Upper lobe of left lung (tissue), 6 donors: ENCODE results near the gene DUSP18. TPM values are rescaled to one million over a fixed set of nuclear protein-coding genes. Genes with fewer than 3 reads are reported as not detected.
A peak's percentile ranks its signal among the peaks of the same experiment; 100 is the strongest.

ENCODE experiments used
- ATAC-seq, 2 donors: fragments of 200-7000 bp; cut with Tn5 transposase; one replicate each; pipeline ENCODE4 v1.9.1; 2022; ENCODE audit warnings: mild to moderate bottlenecking in 2 of 2, moderate library complexity in 2 of 2; ENCODE audit not compliant: low FRiP score in 2 of 2
- DNase-seq, 2 donors: peaks; one replicate each; pipeline ENCODE4 v3.0.0-alpha.2; 2019 to 2020
- H3K27ac ChIP-seq, 4 donors: fragments of 200-600 bp; sonication (generic); one replicate each; pipeline ENCODE4 v1.5.1; 2016 to 2019
- H3K27me3 ChIP-seq, 4 donors: fragments of 200-600 bp; sonication (generic); one replicate each; pipeline ENCODE4 v1.5.1; 2017 to 2019
- H3K36me3 ChIP-seq, 4 donors: fragments of 200-600 bp; sonication (generic); one replicate each; pipeline ENCODE4 v1.5.1; 2016 to 2019
- H3K4me1 ChIP-seq, 4 donors: fragments of 200-600 bp; sonication (generic); one replicate each; pipeline ENCODE4 v1.5.1; 2018 to 2019
- H3K4me3 ChIP-seq, 4 donors: fragments of 200-600 bp; sonication (generic); one replicate each; pipeline ENCODE4 v1.5.1; 2017 to 2019; ENCODE audit warnings: mild to moderate bottlenecking in 2 of 4, moderate library complexity in 1 of 4
- H3K9me3 ChIP-seq, 4 donors: fragments of 200-600 bp; sonication (generic); one replicate each; pipeline ENCODE4 v1.5.1; 2018 to 2019
- EP300 ChIP-seq, 4 donors: sonication (generic); formaldehyde crosslinking; IDR thresholded peaks; one replicate each; pipeline ENCODE4 v1.5.1; 2017; ENCODE audit warnings: antibody characterized with exemption in 4 of 4, control low read depth in 2 of 4
- POLR2A ChIP-seq, 4 donors: fragments of 450-650 bp; IDR thresholded peaks; one replicate each; pipeline ENCODE4 v1.5.1; 2016 to 2017; ENCODE audit warnings: antibody characterized with exemption in 4 of 4, mild to moderate bottlenecking in 2 of 4
- POLR2AphosphoS5 ChIP-seq, 2 donors: sonication (generic); formaldehyde crosslinking; IDR thresholded peaks; one replicate each; pipeline ENCODE4 v1.5.1; 2017; ENCODE audit warnings: antibody characterized with exemption in 2 of 2
- WGBS, 2 donors: methylation state at CpG; one replicate each; pipeline ENCODE4 v1.1.5; 2017 to 2018; 5-methylcytosine and 5-hydroxymethylcytosine counted together
- total RNA-seq, 6 donors: library from RNA; depleted of rRNA in 4 of 6; stranded (reverse); fragments of >200 nt in 4 of 6; gene quantifications; one replicate each; pipeline versions ENCODE4 v1.1.0 to v1.2.1, GENCODE V29; 2016 to 2021
- TF ChIP-seq, protein P1 (sequence below), 6 experiments: fragments of 450-650 bp in 4 of 6; fragments of 200-600 bp in 2 of 6; sonication (generic) in 2 of 6; IDR thresholded peaks; one replicate each; pipeline ENCODE4 v1.5.1; 2016 to 2019; ENCODE audit warnings: antibody characterized with exemption in 6 of 6
- donor health status: DM: no; HTN: no; CAD: no; lungs with moderate emphysema.
- donor health status: DM: no; HTN: yes; CAD: no; lungs with severe emphysema.

DUSP18 gene
- total RNA-seq, 6 donors from 2014 or later = 13.0 to 40.9 (median 29.4) TPM

DNA sequence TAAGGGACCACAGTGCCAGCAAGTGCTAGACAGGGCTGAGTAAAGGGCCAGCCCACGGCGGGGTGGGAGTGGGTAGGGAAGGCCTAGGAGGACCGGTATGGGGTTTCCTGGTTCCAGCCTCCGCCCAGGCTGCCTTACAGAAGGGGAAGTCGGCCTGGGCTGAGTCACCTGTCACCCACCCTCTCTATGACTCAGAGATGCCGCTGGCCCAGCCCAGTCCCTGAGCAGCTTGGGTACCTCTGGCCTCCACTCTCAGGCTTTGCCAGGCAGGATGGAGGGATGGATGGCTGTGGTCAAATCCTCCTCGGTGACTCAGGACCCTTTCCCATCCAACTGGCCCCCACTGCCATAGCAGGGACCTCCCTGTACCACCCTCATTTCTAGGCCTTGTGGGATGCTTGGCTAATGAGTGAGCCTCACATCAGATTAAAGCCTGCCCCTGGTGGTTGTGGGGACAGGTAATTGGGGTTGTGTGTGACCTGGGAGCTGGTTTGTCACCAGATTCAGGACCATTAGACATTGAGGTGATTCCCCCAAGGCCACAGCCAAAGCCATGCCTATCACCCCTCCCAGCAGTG lies 18.2 kb downstream of the DUSP18 start:
- peak in 1 of 2 donors; percentile 57 for DNase-seq
- ATAC-seq = peak; percentile 52 to 86

GRCh38 chr22:30648825-30649224 lies 18.9 kb downstream of the DUSP18 start:
- Histone ChIP-seq H3K36me3 (peaks cover 0 to 5% (median 0%) of the 10 kb centered on the region in 4 donors), H3K27me3 (no peaks in the 10 kb centered on the region), H3K4me1 (peaks cover 0 to 10% (median 7%) of the 10 kb centered on the region in 4 donors), H3K27ac (no peak overlapping the region), H3K4me3 (no peak overlapping the region), H3K9me3 (no peaks in the 10 kb centered on the region)
- DNase-seq = no peak
- ATAC-seq = no peak
- TF ChIP-seq POLR2AphosphoS5 (IDR thresholded peaks at IDR 0.05) (no peak), EP300 (IDR thresholded peaks at IDR 0.05) (no peak), POLR2A (IDR thresholded peaks at IDR 0.05) (no peak)
- TF ChIP-seq, protein P1, sequence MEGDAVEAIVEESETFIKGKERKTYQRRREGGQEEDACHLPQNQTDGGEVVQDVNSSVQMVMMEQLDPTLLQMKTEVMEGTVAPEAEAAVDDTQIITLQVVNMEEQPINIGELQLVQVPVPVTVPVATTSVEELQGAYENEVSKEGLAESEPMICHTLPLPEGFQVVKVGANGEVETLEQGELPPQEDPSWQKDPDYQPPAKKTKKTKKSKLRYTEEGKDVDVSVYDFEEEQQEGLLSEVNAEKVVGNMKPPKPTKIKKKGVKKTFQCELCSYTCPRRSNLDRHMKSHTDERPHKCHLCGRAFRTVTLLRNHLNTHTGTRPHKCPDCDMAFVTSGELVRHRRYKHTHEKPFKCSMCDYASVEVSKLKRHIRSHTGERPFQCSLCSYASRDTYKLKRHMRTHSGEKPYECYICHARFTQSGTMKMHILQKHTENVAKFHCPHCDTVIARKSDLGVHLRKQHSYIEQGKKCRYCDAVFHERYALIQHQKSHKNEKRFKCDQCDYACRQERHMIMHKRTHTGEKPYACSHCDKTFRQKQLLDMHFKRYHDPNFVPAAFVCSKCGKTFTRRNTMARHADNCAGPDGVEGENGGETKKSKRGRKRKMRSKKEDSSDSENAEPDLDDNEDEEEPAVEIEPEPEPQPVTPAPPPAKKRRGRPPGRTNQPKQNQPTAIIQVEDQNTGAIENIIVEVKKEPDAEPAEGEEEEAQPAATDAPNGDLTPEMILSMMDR (IDR thresholded peaks at IDR 0.05) = no peak
- 93 to 100% methylated on average over 3 of the region's 3 CpGs for WGBS, 2 donors

More for the DNA sequence above, 18.2 kb downstream of the DUSP18 start:
- 43 to 70% methylated on average over 2 to 7 of the region's 7 CpGs for whole genome bisulfite sequencing, 2 donors
- Histone ChIP-seq H3K27ac (no peak overlapping the region), H3K4me1 (peaks cover 0 to 10% (median 7%) of the 10 kb centered on the region in 4 donors), H3K27me3 (no peaks in the 10 kb centered on the region), H3K4me3 (no peak overlapping the region), H3K36me3 (peaks cover 0 to 5% (median 2%) of the 10 kb centered on the region in 4 donors), H3K9me3 (no peaks in the 10 kb centered on the region)
- TF ChIP-seq POLR2AphosphoS5 (IDR thresholded peaks at IDR 0.05) = no peak
- TF ChIP-seq, protein P1 (IDR thresholded peaks at IDR 0.05) = no peak
- no peak for TF ChIP-seq POLR2A (IDR thresholded peaks at IDR 0.05)
- TF ChIP-seq EP300 (IDR thresholded peaks at IDR 0.05) = no peak

GRCh38 chr22:30647536-30647935 lies 20.1 kb downstream of the DUSP18 start:
- Histone ChIP-seq H3K27me3 (no peaks in the 10 kb centered on the region), H3K9me3 (no peaks in the 10 kb centered on the region), H3K4me1 (peaks cover 0 to 10% (median 7%) of the 10 kb centered on the region in 4 donors), H3K27ac (no peak overlapping the region), H3K36me3 (peaks cover 0 to 5% (median 0%) of the 10 kb centered on the region in 4 donors), H3K4me3 (no peak overlapping the region)
- DNase-seq (no peak), ATAC-seq (no peak)
- TF ChIP-seq EP300 (IDR thresholded peaks at IDR 0.05) (no peak), POLR2AphosphoS5 (IDR thresholded peaks at IDR 0.05) (no peak), POLR2A (IDR thresholded peaks at IDR 0.05) (no peak)
- TF ChIP-seq, protein P1 (IDR thresholded peaks at IDR 0.05) = no peak
- 86 to 94% methylated on average over 2 to 3 of the region's 3 CpGs for WGBS, 2 donors

DNA sequence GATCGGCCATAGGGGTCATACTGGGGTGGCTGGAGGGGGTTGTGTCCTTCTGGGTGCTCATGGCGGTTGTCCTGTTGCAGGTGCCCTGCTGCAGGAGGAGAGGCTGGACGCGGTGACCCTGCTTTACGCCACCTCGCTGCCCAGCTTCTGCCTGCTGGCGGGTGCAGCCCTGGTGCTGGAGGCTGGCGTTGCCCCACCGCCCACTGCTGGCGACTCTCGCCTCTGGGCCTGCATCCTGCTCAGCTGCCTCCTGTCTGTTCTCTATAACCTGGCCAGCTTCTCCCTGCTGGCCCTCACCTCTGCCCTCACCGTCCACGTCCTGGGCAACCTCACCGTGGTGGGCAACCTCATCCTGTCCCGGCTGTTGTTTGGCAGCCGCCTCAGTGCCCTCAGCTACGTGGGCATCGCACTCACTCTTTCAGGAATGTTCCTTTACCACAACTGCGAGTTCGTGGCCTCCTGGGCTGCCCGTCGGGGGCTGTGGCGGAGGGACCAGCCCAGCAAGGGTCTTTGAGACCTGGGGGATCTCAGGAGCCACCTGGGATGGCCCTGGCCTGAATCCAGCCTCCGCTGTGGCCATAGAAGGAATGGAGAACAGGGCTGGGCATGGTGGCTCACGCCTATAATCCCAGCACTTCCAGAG lies 21.0 kb downstream of the DUSP18 start:
- TF ChIP-seq POLR2A (IDR thresholded peaks at IDR 0.05) = no peak
- no peak for TF ChIP-seq EP300 (IDR thresholded peaks at IDR 0.05)
- TF ChIP-seq, protein P1 (IDR thresholded peaks at IDR 0.05) = no peak
- TF ChIP-seq POLR2AphosphoS5 (IDR thresholded peaks at IDR 0.05) = no peak
- no peak for ATAC-seq
- Histone ChIP-seq H3K36me3 (peaks cover 0 to 5% (median 0%) of the 10 kb centered on the region in 4 donors), H3K27me3 (no peaks in the 10 kb centered on the region), H3K4me1 (peaks cover 0 to 10% (median 7%) of the 10 kb centered on the region in 4 donors), H3K27ac (no peak overlapping the region), H3K4me3 (no peak overlapping the region), H3K9me3 (no peaks in the 10 kb centered on the region)
- 94 to 96% methylated on average over 21 to 25 of the region's 25 CpGs for WGBS, 2 donors
- DNase-seq = peak in 1 of 2 donors; percentile 70
